CD4-positive, alpha-beta T cell treated with Interleukin-2 at 100 ng/mL for 4 hours (primary cell): Measurements from ENCODE around the gene NT5DC1.
"Not testable (repeated sequence)": the region's sequence is repeated elsewhere in the genome, so short reads cannot be mapped to it uniquely, and the experiment has no call there.

Source experiments
- DNase-seq: peaks from one replicate; pipeline ENCODE4 v3.0.0-alpha.2; 2020; ENCODE audit warnings: low spot score

NT5DC1 gene

DNA sequence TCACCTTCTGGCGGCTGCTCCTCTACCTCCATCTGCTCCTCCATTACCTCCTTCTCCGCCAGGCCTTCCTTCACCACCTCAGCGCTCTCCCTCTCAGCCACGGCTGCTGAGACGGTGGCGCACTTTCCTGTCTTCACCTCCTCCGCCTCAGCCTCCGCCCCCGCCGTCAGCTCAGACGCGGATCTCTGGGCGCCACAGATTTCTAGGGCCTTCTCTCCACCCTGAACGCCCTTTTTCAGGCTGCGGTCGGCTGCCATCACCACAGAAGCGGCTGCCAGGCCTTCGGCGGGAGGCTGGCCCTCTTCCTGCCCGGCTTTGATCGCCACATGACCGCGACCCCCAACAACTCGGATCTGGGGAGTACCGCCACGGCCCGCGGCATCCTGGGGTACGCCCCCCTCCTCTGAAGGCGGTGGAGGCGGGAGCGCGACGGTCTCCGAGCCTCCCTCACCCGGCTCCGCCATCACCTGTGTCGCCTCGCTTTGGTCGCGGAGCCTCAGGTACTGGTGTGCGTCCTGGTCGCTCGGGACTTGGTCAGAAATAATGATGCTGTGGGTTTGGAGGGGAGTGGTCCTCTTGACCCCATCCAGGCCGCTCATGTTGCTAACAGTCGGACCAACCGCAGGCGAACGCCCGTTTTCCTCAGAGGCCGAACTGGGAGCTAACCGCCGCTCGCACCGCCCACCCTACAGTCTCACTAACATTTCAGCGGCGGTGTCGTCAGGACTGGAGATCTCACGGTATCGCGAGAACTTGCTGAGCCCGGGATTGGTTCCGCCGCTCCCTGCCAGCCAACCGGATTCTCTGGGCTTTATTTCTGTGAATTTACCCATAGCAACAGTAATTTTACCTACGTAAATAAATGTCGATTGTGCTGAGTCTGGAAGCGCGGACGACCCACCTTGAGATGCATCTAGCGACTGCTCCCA is 178.8 kb downstream of the NT5DC1 start, which contains the start of gene TSPYL1:
Gene TSPYL1, minus strand, starts transcription at position 699 of the 929 bp plus-strand sequence. Its CDS starts 100 bp downstream, at position 599.
- DNase-seq: peak; percentile 97

DNA sequence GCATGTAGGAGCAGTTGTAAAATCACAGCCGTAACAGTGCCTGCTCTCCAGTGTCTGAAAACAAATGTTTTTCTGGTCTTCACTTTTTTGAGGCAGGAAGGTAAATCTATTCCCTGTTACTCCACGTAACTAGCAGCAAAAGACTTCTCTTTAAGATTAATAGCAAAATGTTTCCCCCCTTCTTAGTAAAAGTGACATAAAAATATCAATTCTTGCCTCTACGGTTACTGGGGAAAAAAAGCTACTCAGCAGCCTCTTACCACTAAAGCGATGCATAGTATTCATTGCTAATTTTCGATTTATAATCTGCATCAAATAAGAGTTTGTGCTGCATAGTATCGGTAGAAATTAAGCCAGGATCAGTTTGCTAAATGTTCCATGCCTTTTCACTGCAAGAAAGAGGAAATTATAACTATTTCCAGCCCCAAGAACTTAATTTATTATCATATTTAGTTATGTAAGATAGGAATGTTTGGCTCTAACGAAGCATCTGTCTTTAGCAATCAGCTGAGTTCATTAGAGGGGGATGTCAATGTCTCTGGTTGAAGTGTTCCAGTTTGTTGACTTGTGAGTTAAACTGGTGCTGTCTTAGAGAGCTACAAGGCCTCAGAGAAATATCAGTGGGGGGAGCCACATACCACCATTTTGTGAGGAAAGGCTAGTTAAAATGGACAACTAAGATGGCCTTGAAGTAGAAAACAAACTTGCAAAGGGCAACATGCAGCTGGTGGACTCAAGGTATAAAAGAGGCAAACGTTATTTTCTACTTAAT is 179.7 kb downstream of the NT5DC1 start:
- DNase-seq: peak; percentile 13

DNA sequence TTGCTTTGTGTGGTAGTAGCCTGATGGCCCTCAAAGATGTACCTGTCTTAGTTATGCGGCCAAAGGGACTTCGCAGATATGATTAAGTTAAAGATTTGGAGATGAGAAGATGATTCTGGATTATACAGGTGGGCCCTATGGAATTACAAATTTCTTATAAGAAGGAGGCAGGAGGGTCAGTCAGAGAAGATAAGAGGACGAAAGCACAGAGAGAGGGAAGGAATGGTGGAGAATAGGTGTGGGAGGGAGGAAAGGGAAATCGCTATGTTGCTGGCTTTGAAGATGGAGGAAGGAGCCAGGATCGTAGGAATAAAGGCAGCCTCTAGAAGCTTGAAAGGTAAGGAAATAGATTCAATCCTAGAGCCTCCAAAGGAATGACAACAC is 180.3 kb downstream of the NT5DC1 start:
- DNase-seq: no peak

DNA sequence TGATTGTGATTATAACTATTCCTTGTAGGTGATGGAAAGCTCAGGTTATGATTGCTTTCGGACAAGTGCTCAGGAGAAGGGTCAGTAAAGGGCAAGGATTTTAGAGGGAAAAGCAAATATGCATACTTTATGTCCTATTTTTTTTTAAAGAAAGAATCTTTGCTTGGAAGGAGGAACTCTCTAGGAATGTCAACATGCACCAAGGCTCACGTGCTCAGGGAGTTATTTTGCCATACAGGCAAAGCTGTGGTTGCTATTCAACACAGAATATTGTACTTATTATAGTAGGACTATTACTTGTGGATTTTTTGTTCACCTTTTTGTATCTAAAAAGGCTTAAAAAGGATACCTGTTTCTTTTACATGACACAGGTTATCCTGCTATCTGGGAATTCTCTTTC is 182.0 kb downstream of the NT5DC1 start:
- DNase-seq: no peak

DNA sequence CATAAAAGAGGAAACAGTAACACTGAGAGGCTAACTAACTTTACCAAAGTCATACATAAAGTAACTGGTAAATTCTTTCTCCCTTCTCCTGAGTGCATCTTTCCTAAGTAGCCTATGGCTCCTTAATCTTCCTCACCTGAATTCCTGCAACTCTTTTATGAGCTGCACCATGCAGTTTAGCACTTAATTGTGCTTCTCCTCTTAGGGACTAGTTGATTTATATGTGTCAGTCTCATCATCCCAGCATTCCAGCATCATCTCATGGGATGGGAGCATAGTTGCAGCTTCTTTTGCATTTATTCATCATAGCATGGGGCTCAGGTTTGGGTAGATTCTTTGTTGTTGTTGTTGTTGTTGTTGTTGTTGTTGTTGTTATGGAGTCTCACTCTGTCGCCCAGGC is 182.5 kb downstream of the NT5DC1 start:
- DNase-seq: no peak

DNA sequence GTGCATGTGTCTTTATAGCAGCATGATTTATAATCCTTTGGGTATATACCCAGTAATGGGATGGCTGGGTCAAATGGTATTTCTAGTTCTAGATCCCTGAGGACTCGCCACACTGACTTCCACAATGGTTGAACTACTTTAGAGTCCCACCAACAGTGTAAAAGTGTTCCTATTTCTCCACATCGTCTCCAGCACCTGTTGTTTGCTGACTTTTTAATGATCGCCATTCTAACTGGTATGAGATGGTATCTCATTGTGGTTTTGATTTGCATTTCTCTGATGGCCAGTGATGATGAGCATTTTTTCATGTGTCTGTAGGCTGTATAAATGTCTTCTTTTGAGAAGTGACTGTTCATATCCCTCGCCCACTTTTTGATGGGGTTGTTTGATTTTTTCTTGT is 184.3 kb downstream of the NT5DC1 start:
- DNase-seq: not testable (repeated sequence)

DNA sequence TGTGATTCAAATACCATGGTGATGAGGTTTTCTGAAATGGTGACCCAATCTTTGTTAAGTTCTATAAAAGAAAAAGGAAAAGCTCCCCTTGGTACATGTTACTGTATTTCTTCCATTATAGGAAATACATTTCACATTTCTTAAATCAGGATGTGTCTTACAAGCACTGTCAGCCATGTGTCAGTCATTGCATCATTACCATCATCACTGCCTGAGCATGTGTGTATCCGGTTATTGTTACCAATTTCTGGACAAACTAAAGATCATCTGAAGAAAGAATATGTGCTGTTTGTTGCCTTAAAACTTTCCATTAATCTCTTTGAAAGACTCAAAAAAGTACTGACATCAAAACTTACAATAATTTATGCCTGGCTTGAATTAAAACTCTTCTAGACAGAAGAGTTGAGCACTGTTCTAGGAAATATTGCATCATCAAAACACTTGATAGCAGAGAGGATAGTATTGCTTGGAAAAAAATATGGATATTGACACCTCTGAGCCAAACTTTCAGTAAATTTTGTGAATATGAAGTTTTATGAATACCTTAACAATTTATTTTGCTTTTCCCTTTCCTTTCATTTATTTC is 186.2 kb downstream of the NT5DC1 start:
- DNase-seq: no peak

DNA sequence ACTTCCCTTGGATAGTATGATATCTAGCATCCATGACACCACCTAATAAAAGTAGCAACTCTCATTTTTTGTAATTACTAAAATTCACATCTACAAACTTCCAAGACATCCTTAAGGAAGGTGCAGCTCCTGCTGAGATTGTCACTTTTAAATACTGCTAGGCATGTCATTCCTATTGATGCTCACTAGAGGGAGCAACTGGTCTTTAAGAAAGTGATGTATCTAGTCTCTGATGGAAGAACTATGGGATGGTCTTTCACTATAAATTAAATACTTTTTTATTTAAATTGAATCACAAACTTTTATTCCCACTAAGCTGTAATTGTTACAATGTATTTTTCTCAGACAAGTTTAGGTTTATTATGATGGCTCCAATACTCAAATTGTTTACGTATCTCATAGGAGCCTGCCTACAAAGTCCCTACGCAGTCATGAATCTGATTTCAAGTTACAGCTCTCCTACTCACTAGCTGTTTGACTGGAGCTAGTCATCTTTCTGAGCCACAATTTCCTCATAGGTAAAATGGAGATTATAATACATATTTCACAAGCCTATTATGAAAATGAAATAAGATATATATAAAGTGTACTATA is 187.1 kb downstream of the NT5DC1 start:
- peak; percentile 61 for DNase-seq

DNA sequence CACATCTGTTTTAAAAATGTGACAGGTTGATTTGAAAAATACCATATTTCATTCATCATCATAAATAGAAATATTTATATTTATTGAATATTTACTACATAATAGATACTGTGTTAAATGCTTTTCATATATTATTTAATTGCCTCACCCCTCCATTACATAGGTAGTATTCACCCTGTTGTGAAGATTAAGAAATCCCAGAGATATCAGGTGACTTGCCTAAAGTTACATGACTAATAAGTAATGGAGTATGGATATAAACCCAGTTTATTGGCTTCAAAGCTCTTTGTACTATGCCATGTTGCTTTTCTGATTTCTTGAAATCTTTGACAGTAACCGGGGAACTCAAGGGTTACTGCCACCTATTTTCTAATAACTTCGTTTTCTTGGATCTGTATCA is 189.2 kb downstream of the NT5DC1 start:
- DNase-seq: no peak

DNA sequence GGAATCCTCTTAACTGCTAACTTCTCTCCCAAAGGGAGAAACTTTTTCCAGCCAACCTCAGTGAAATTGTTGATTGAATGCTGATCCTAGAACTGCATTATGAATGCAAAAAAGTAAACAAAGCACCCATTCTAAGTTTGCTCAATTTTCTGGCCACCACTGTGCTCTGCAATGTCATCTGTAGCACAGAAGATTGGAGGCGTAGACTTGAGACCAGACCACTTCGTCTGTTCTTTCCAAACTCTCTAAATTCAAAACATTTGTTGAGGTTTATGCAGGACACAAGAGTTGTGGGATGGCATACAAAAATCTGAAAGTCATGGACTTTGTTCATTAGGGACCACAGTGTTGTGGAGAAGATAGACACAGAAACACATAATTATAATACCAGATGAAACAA is 190.1 kb downstream of the NT5DC1 start:
- no peak for DNase-seq

DNA sequence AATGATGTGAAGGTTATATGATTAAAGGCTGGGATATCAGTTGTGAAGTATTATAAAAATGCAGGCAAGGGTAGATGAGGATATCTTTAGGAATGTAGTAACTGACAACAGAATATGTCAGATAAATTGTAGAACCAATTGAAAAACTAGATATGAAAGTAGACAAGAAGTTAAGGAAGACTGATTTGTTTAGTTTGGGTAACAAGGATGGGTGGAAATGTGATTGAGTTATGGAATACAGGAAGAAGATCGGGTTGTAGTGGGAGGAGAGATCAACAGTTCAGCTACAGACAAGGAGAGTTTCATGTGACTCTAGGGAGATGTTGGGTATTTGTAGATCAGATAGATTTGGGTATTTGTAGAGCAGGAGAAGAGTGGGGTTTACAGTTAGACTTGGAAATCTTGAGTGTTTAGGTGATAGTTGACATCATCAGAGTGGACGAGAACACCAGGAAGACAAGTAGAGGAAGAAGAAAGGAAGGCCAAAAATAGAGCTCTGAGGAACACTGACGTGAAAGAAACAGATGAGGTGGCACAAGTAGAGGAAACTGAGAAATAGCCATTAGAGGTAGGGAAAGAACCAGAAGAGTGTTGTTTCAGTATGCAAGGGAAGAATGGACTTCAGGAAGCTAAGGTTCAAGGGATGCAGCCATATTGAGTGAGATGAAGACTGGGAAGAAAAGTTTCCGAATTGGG is 191.2 kb downstream of the NT5DC1 start:
- no peak for DNase-seq

DNA sequence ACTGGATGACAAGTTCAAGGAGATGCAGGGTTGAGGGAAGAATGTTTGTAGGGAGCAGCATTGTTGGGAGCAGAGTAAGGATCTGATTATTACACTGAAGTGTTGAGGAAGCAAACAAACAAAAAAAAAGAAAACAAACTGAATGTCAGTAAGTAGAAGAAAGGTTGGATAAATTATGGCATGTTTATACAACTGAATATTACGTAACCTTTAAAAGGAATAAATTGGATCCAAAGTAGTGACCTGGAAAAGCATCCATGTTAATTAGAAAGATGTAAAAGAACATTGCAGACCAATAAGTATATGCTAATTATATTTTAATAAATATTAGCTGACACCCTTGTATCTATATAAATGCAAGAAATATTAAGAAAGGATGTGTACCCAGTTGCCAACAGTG is 191.9 kb downstream of the NT5DC1 start:
- DNase-seq: no peak

DNA sequence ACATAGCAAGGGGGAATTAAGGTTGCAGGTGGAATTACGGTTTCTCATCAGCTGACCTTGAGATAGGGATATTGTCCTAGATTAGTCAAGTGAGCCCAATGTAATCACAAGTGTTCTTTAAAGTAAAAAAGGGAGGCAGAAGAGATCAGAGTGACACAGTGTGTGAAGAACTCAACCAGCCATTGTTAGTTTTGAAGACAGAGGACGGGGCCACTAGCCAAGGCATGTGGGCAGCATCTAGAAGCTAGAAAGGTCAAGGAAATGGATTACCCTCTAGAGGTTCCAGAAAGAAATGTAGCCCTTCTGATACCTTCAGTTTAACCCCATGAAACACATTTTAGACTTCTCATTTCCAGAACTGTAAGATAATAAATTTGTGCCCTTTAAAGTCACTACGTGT is 197.6 kb downstream of the NT5DC1 start:
- DNase-seq: no peak

DNA sequence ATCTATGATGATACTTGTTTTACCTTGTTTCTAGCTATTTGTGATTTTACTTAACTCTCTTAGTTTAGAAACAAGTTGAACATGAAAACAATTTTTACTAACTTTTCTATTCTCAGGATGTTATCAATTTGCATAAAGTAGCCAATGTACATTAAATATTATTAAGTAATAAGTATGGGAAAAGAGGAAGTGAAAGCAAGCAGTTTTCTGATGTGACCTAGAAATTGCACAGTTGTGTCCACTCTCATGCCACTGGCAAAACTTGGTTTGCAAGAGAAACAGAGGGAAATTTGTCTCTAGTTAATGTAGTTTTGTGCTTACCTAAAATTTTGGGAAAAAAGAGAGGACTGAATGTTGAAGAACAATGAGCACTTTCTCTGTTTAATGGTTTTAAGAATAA is 198.3 kb downstream of the NT5DC1 start:
- DNase-seq: no peak
